Putamen (tissue), 1 donor: ENCODE results near the gene MAMDC4.
"Not testable (repeated sequence)": the region's sequence is repeated elsewhere in the genome, so short reads cannot be mapped to it uniquely, and the experiment has no call there.

Experiments used
- DNase-seq: peaks from one replicate; pipeline ENCODE4 v3.0.0-alpha.2; 2016; ENCODE audit warnings: low spot score

The MAMDC4 gene

DNA sequence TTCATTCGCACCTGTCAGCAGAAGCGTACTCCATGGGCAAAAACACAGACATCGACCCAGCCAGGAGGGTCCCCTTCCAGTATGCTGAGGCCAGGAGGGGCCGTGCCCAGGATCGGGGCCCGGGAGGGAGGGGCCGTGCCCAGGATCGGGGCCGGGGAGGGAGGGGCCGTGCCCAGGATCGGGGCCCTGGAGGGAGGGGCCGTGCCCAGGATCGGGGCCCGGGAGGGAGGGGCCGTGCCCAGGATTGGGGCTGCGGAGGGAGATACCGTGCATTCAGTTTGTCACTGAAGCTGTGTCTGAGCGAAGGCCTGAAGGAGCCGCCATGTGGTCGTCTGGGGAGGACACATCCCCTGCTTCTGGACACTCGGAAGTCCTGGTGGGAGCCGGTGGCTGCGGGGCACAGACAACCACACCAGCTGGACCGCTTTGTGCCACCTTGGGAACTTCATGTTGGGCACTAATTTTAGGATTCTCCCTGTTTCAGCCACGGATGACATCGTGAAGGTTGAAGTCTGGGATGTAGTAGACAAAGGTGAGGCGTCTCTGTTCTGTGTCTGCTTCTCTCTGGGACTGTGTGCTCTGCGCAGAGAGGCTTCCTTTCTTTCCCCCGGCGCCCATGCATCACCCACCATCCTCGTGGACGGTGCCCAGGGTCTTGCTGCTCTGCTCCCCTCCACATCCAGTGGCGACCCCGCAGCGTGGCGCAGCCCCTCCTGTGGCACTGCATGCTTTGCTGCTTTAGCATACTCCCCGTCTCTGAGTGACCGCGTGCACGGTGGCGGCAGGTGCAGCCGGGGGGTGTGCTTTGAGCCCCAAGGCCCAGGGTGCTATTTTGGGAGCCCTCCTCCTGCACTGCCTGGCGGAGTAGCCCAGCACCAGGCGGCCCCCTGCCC is 26.6 kb upstream of the MAMDC4 start:
- DNase-seq: no peak

GRCh38 chr9:136826188-136826541 is 26.0 kb upstream of the MAMDC4 start:
- DNase-seq: no peak

GRCh38 chr9:136826703-136827582 is 25.2 kb upstream of the MAMDC4 start:
- DNase-seq: no peak

DNA sequence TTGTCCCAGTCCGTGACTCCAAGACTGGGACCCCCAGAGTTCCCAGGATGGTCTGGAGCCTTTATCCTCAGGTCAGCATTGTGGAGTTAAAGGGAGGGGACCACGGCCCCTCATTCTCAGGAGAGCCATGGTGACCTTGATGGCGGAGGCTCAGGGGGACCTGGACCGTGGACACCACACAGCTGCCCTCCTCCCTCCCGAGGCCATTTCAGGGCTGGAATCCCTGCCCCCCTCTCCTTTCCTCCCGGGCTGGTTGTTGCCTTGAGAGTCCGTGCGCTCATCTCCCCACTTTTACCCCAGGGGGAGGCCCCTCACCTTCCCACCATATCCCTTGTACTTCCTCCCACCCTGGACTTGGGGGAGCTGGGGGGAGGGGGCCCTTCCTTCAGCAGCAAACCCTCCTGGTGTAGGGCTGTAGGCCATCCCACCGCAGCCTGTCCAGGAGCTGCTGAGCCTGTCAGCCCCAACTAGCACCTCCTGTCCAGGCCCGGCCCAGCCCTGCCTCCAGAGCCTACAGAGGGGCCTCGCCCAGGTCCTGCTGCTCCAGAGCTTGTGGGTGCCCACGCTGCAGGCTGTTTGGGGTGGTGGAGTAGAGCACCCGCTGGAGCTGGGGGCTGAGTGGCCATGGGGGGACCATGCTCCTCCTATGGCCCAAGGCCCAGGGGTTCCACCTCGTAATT is 24.2 kb upstream of the MAMDC4 start:
- no peak for DNase-seq

DNA sequence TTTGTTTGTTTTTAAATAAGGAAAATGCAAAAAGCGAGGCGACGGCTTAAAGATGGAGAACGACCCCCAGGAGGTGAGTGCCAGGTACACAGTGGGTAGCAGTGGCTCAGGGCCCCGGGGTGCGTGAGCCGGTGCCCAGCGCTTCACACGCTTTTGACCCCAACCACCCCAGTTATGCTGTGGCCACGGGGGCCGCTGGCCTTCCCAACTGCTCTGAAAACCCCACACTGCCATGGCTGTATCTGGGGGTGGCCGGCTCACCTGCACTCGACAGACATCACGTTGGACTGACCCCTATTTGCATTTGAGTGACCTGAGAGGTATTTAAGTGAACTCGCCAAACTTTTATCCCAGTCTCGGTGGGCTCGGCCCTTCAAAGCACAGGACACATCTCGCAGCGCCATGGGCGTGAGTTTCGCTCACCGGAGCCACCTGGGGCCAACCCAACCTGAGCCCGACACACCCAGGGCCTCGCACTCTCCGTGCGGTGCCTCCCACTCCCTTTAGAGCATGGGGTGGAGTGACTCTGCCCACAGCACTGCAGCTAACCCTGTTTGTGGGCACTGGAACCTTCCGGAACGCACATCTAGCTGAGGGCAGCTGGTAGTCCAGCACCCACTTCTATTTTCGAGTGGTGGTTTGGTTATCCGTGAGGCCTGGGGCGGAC is 23.5 kb upstream of the MAMDC4 start:
- DNase-seq: no peak

DNA sequence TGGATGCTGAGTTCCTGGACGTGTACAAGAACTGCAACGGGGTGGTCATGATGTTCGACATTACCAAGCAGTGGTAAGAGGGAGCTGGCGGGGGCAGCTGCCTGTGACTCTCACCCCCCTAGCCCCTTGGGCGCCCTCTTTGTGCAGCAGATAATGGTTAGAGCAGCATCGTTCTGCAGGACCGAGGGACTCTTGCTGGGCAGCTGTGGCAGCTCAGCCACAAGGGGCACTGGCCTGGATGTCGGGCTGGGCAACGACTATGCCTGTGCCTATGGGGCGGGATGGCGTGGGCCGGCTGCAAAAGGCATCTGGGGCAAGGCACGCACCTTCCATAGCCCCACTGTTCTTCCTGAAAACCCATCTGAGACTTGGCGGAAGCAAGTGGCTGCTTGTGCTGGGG is 22.7 kb upstream of the MAMDC4 start:
- no peak for DNase-seq

- no peak for DNase-seq
Measured at GRCh38 chr9:136829981-136830885, 21.9 kb upstream of the MAMDC4 start.

DNA sequence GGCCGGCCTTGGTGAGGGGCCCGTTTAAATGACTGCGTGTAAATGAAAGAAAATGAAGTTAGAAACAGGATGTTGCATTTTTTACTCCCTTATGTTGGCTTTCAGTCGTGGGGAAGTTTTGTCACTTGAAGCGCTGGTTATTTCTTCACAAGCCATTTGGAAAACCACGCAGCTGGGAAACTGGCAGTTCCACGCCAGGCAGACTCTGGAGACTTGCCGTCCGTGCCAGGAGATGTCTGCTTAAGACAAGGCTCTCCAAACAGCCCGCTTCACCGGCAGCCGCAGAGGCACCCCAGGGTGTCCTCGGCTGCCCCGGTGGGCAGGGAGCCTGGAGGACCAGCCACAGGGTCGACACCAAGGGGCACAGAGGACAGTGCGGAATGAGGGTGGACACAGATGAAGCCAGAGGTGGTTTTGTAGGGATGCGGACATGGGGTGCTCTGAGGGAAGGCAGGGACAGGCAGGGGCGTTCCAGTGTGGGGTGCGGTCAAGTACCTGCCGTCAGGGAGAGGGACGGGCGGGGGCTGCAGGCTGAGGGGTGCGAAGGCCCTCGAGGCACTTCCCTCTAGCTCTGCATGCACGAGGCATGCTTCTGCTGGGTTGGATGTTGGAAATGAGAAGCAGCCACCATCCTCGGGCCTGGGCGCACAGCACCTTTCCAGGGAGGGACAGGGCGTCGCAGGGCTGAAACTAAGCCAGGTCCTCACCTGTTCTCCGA is 21.0 kb upstream of the MAMDC4 start:
- no peak for DNase-seq

GRCh38 chr9:136831720-136832104 is 20.4 kb upstream of the MAMDC4 start:
- no peak for DNase-seq

DNA sequence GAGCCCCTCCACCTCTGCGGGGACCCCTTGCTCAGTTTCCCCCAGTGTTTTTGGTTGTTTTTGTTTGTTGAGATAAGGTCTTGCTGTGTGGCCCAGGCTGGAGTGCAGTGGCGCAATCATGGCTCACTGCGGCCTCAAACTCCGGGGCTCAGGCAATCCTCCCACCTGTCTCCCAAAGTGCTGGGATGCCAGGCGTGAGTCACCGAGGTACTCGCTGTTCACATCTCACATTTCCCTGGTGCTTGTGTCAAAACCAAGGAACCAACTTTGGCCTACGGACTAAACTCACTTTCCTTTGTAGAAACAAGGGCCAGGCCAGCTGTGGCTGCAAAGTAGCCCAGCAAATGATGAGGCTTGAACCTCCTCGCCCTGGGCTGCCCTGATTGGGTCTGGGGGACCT is 19.6 kb upstream of the MAMDC4 start:
- no peak for DNase-seq

- DNase-seq: not testable (repeated sequence)
Measured at GRCh38 chr9:136833381-136834048, 18.6 kb upstream of the MAMDC4 start.

GRCh38 chr9:136835162-136835931 is 16.8 kb upstream of the MAMDC4 start:
- DNase-seq: no peak

GRCh38 chr9:136835932-136836904 is 15.9 kb upstream of the MAMDC4 start:
- DNase-seq: no peak

GRCh38 chr9:136837146-136837855 is 14.8 kb upstream of the MAMDC4 start:
- no peak for DNase-seq

- not testable (repeated sequence) for DNase-seq
Measured at GRCh38 chr9:136837856-136838277, 14.3 kb upstream of the MAMDC4 start.

GRCh38 chr9:136838314-136839228 is 13.6 kb upstream of the MAMDC4 start:
- DNase-seq: no peak
